H9 (cell line): Measurements from ENCODE around the gene TGFBR3L. TPM values are rescaled to one million over a fixed set of nuclear protein-coding genes. Genes with fewer than 3 reads are reported as not detected.

ENCODE experiments used
- DNase-seq: peaks from one replicate; pipeline ENCODE4 v3.0.0-alpha.2; 2017
- H2AFZ ChIP-seq: one replicate; pipeline ENCODE4 v1.6.1; 2013; ENCODE audit warnings: mild to moderate bottlenecking, low read length, control low read depth, moderate library complexity
- H2AK5ac ChIP-seq: 2 replicates; pipeline ENCODE4 v1.6.1; 2013; ENCODE audit warnings: low read length, control low read depth, mixed read lengths; ENCODE audit not compliant: insufficient read length
- H2BK120ac ChIP-seq: one replicate; pipeline ENCODE4 v1.6.1; 2013; ENCODE audit warnings: low read depth, mild to moderate bottlenecking, low read length, control low read depth, inconsistent platforms; ENCODE audit not compliant: poor library complexity, severe bottlenecking
- H2BK12ac ChIP-seq: 2 replicates; pipeline ENCODE4 v1.6.1; 2013; ENCODE audit warnings: low read length, control low read depth, mixed read lengths, low read depth; ENCODE audit not compliant: insufficient read length
- H2BK15ac ChIP-seq: 2 replicates; pipeline ENCODE4 v1.6.1; 2013; ENCODE audit warnings: low read depth, low read length, control low read depth
- H2BK20ac ChIP-seq: one replicate; pipeline ENCODE4 v1.6.1; 2013; ENCODE audit warnings: low read depth, mild to moderate bottlenecking, low read length, control low read depth, inconsistent platforms; ENCODE audit not compliant: poor library complexity, severe bottlenecking
- H2BK5ac ChIP-seq: 2 replicates; pipeline ENCODE4 v1.6.1; 2013; ENCODE audit warnings: low read length, control low read depth, mixed read lengths; ENCODE audit not compliant: insufficient read length
- H3K14ac ChIP-seq: 2 replicates; pipeline ENCODE4 v1.6.1; 2013; ENCODE audit warnings: low read length, control low read depth; ENCODE audit not compliant: insufficient read depth
- H3K18ac ChIP-seq: 2 replicates; pipeline ENCODE4 v1.6.1; 2013; ENCODE audit warnings: low read depth, mild to moderate bottlenecking, mixed read lengths, low read length, control low read depth; ENCODE audit not compliant: insufficient read length
- H3K23ac ChIP-seq: 2 replicates; pipeline ENCODE4 v1.6.1; 2013; ENCODE audit warnings: low read length, control low read depth, mixed read lengths, low read depth; ENCODE audit not compliant: insufficient read length
- H3K23me2 ChIP-seq: 2 replicates; pipeline ENCODE4 v1.6.1; 2013; ENCODE audit warnings: low read depth, mild to moderate bottlenecking, mixed read lengths, low read length, control low read depth; ENCODE audit not compliant: insufficient read length, poor library complexity, severe bottlenecking
- H3K27ac ChIP-seq: 2 replicates; pipeline ENCODE4 v1.5.1; 2013; ENCODE audit warnings: low read length, control low read depth, mixed read lengths, low read depth; ENCODE audit not compliant: insufficient read length
- H3K27me3 ChIP-seq: 2 replicates; pipeline ENCODE4 v1.6.1; 2013; ENCODE audit warnings: low read length, control low read depth, inconsistent platforms; ENCODE audit not compliant: insufficient read depth
- H3K4ac ChIP-seq: 2 replicates; pipeline ENCODE4 v1.6.1; 2013; ENCODE audit warnings: low read depth, mild to moderate bottlenecking, control low read depth, inconsistent platforms, low read length, moderate library complexity
- H3K4me1 ChIP-seq: 2 replicates; pipeline ENCODE4 v1.6.1; 2013; ENCODE audit warnings: low read length, control low read depth, inconsistent platforms; ENCODE audit not compliant: insufficient read depth
- H3K4me2 ChIP-seq: 2 replicates; pipeline ENCODE4 v1.6.1; 2013; ENCODE audit warnings: low read length, control low read depth, mixed read lengths; ENCODE audit not compliant: insufficient read length, insufficient read depth
- H3K56ac ChIP-seq: 2 replicates; pipeline ENCODE4 v1.6.1; 2013; ENCODE audit warnings: low read depth, mild to moderate bottlenecking, mixed read lengths, low read length, control low read depth; ENCODE audit not compliant: insufficient read length
- H3K79me1 ChIP-seq: 2 replicates; pipeline ENCODE4 v1.6.1; 2013; ENCODE audit warnings: low read depth, mild to moderate bottlenecking, moderate library complexity, low read length, control low read depth, inconsistent platforms; ENCODE audit not compliant: insufficient read depth, poor library complexity, severe bottlenecking
- H3K79me2 ChIP-seq: 2 replicates; pipeline ENCODE4 v1.6.1; 2013; ENCODE audit warnings: low read length, control low read depth, inconsistent platforms; ENCODE audit not compliant: insufficient read depth
- H3K9ac ChIP-seq: 2 replicates; pipeline ENCODE4 v1.6.1; 2013; ENCODE audit warnings: low read length, control low read depth, mixed read lengths; ENCODE audit not compliant: insufficient read length; ENCODE audit errors: extremely low read depth
- H3K9me3 ChIP-seq: one replicate; pipeline ENCODE4 v1.6.1; 2013; ENCODE audit warnings: low read depth, low read length, inconsistent platforms; ENCODE audit not compliant: control insufficient read depth
- H3T11ph ChIP-seq: one replicate; pipeline ENCODE4 v1.6.1; 2013; ENCODE audit warnings: mild to moderate bottlenecking, low read length, control low read depth, inconsistent platforms
- H4K20me1 ChIP-seq: one replicate; pipeline ENCODE4 v1.6.1; 2013; ENCODE audit not compliant: control insufficient read depth, insufficient read length, insufficient read depth
- H4K5ac ChIP-seq: 2 replicates; pipeline ENCODE4 v1.6.1; 2013; ENCODE audit warnings: low read depth, mild to moderate bottlenecking, mixed read lengths, low read length, control low read depth; ENCODE audit not compliant: insufficient read length
- H4K8ac ChIP-seq: replicated peaks from 2 replicates; pipeline ENCODE4 v1.6.1; 2013; ENCODE audit warnings: low read length, control low read depth, mixed read lengths, low read depth; ENCODE audit not compliant: insufficient read length
- H4K91ac ChIP-seq: 2 replicates; pipeline ENCODE4 v1.6.1; 2013; ENCODE audit warnings: low read depth, mild to moderate bottlenecking, moderate library complexity, mixed read lengths, low read length, control low read depth; ENCODE audit not compliant: insufficient read length
- H3K27ac Mint-ChIP-seq, 3 experiments: 2 replicates in 2 of 3; 3 replicates in 1 of 3; pipeline ENCODE4 v1.8.0; 2020 to 2021; ENCODE audit warnings: mixed read lengths in 3 of 3, mild to moderate bottlenecking in 1 of 3, moderate library complexity in 1 of 3
- H3K27me3 Mint-ChIP-seq: 2 replicates; pipeline ENCODE4 v1.8.0; 2021; ENCODE audit warnings: low read depth, mild to moderate bottlenecking, moderate library complexity, mixed read lengths
- H3K36me3 Mint-ChIP-seq, 3 experiments: 2 replicates in 2 of 3; 3 replicates in 1 of 3; pipeline ENCODE4 v1.8.0; 2020 to 2021; ENCODE audit warnings: low read depth in 3 of 3, mixed read lengths in 3 of 3; ENCODE audit not compliant: insufficient read depth in 1 of 3
- H3K4me1 Mint-ChIP-seq, 2 experiments: 2 replicates each; pipeline ENCODE4 v1.8.0; 2020; ENCODE audit warnings: mixed read lengths in 2 of 2
- H3K4me3 Mint-ChIP-seq, 2 experiments: 2 replicates in 1 of 2; 3 replicates in 1 of 2; pipeline ENCODE4 v1.8.0; 2020 to 2021; ENCODE audit warnings: mild to moderate bottlenecking in 2 of 2, mixed read lengths in 2 of 2, moderate library complexity in 1 of 2
- H3K9me3 Mint-ChIP-seq, 2 experiments: 2 replicates in 1 of 2; 3 replicates in 1 of 2; pipeline ENCODE4 v1.8.0; 2020; ENCODE audit warnings: mild to moderate bottlenecking in 2 of 2, mixed read lengths in 2 of 2, moderate library complexity in 1 of 2
- CTCF ChIP-seq: fragments of 200-600 bp; sonication (generic); conservative IDR thresholded peaks from 3 replicates; pipeline ENCODE4 v1.8.0; 2021; ENCODE audit warnings: antibody characterized with exemption, mild to moderate bottlenecking
- WGBS: extraction: QIAGEN DNeasy Blood & Tissue Kit; methylation state at CpG from one replicate; pipeline ENCODE4 v1.1.7; 2013; ENCODE audit warnings: missing lambda C conversion rate, low lambda C conversion rate, mixed read lengths; ENCODE audit not compliant: insufficient read length; ENCODE audit errors: extremely low coverage; 5-methylcytosine and 5-hydroxymethylcytosine counted together
- total RNA-seq: library from RNA; stranded (reverse); gene quantifications from 2 replicates; pipeline ENCODE4 v1.2.1, GENCODE V29; 2021

Gene TGFBR3L
- total RNA-seq, 1 experiment from 2014 or later: 5.5 TPM

- H3K4me1 Mint-ChIP-seq: peaks cover 11 to 13% of the 10 kb centered on the region in 2 experiments
- Histone ChIP-seq H2BK120ac (no peak overlapping the region), H3K9me3 (no peaks in the 10 kb centered on the region), H2AFZ (no peak overlapping the region), H3K4me1 (0 out of 2 replicates have a peak, but pooled peaks cover 4% of the 10 kb centered on the region), H3T11ph (no peak overlapping the region), H4K5ac (no peak overlapping the region), H3K14ac (no peak overlapping the region), H2AK5ac (no peak overlapping the region), H3K9ac (no peak overlapping the region), H3K27me3 (no peaks in the 10 kb centered on the region), H2BK15ac (no peak overlapping the region), H3K79me2 (peaks cover 6% of the 10 kb centered on the region; the same call in 1 of the 2 replicates), H2BK12ac (no peak overlapping the region), H3K4ac (no peak overlapping the region), H4K8ac (no peak overlapping the region), H3K79me1 (no peaks in the 10 kb centered on the region), H2BK5ac (no peak overlapping the region), H4K20me1 (no peaks in the 10 kb centered on the region), H3K56ac (no peak overlapping the region), H3K4me2 (no peak overlapping the region), H3K27ac (no peak overlapping the region), H2BK20ac (no peak overlapping the region), H4K91ac (no peak overlapping the region), H3K23me2 (peaks cover 11% of the 10 kb centered on the region), H3K18ac (no peak overlapping the region), H3K23ac (no peak overlapping the region)
- H3K9me3 Mint-ChIP-seq: no peaks in the 10 kb centered on the region; a peak in 3 of 5 replicates
- H3K27ac Mint-ChIP-seq: no peak overlapping the region
- H3K36me3 Mint-ChIP-seq: peaks cover 18 to 37% (median 36%) of the 10 kb centered on the region in 3 experiments
- no CpG with 5 or more reads among the region's 14 CpGs for WGBS
- no peak for DNase-seq
- TF ChIP-seq CTCF: no peak
- peak overlapping the region in 1 of 2 experiments; percentile 46; a peak in 2 of 5 replicates for H3K4me3 Mint-ChIP-seq
- H3K27me3 Mint-ChIP-seq: peaks cover 6% of the 10 kb centered on the region
These were observed 6.4 kb upstream of the TGFBR3L start for GRCh38 chr19:7908078-7908699.
